SIG-M5 treated with dmso at 0.1 percent for 504 hours (cell line): Measurements from ENCODE around the gene DLL1.

Source experiments
- DNase-seq: peaks from one replicate; lab custom pipeline; 2025; ENCODE audit not compliant: unreplicated experiment; lab: John Stamatoyannopoulos, UW

The DLL1 gene

GRCh38 chr6:170253226-170253909 lies 37.5 kb downstream of the DLL1 start:
- no peak for DNase-seq

- DNase-seq, result no peak
These were observed 38.9 kb downstream of the DLL1 start for GRCh38 chr6:170251776-170252571.

GRCh38 chr6:170250981-170251775 lies 39.7 kb downstream of the DLL1 start:
- no peak for DNase-seq

GRCh38 chr6:170250455-170250854 lies 40.4 kb downstream of the DLL1 start:
- no peak for DNase-seq

GRCh38 chr6:170249817-170250216 lies 41.1 kb downstream of the DLL1 start:
- DNase-seq, result no peak

- DNase-seq, result no peak
These were observed 41.8 kb downstream of the DLL1 start for GRCh38 chr6:170248861-170249600.

GRCh38 chr6:170248111-170248805 lies 42.6 kb downstream of the DLL1 start:
- DNase-seq, result no peak

GRCh38 chr6:170247178-170247701 lies 43.6 kb downstream of the DLL1 start:
- DNase-seq, result no peak

- DNase-seq, result no peak
These were observed 45.3 kb downstream of the DLL1 start for GRCh38 chr6:170245475-170245992.

GRCh38 chr6:170244721-170245474 lies 46.0 kb downstream of the DLL1 start:
- DNase-seq, result no peak

- no peak for DNase-seq
These were observed 47.0 kb downstream of the DLL1 start for GRCh38 chr6:170243791-170244291.

GRCh38 chr6:170243386-170243785 lies 47.5 kb downstream of the DLL1 start:
- no peak for DNase-seq

- no peak for DNase-seq
These were observed 51.9 kb downstream of the DLL1 start for GRCh38 chr6:170238741-170239565.

GRCh38 chr6:170237999-170238740 lies 52.7 kb downstream of the DLL1 start:
- DNase-seq, result no peak

- DNase-seq, result no peak
These were observed 54.6 kb downstream of the DLL1 start for GRCh38 chr6:170236131-170236836.

- no peak for DNase-seq
These were observed 55.3 kb downstream of the DLL1 start for GRCh38 chr6:170235391-170236125.
